HepG2 (cell line): Measurements from ENCODE around the gene KCNMB2. TPM values are rescaled to one million over a fixed set of nuclear protein-coding genes. Genes with fewer than 3 reads are reported as not detected.

Source experiments
- ATAC-seq: fragments of 200-7000 bp; cut with Tn5 transposase; 3 replicates; pipeline ENCODE4 v1.9.1; 2020; ENCODE audit warnings: mild to moderate bottlenecking, moderate library complexity
- BruUV-seq: library from RNA; stranded (reverse); fragments of 400-500 nt; replicated peaks from 2 replicates; lab custom pipeline; 2021; lab: Mats Ljungman, UMichigan
- CTCF ChIA-PET: fragments of 300-600 bp; formaldehyde crosslinking; extraction: SDS; loops from one replicate; lab custom pipeline; 2021; ENCODE audit warnings: low total read pairs, inconsistent platforms, low intra/inter-chr PET ratio; lab: Yijun Ruan, JAX
- POLR2A ChIA-PET: fragments of 350-600 bp; sonication (Branson Sonifier 250); formaldehyde crosslinking; loops from one replicate; lab custom pipeline; 2020; ENCODE audit warnings: antibody characterized with exemption, inconsistent platforms; lab: Yijun Ruan, JAX
- DNase-seq: peaks from one replicate; pipeline ENCODE4 v3.0.0-alpha.2; 2015; ENCODE audit warnings: low spot score
- FAIRE-seq: peaks from 3 replicates; lab custom pipeline; 2011; peaks lifted over from hg19 to GRCh38; lab: Jason Lieb, UNC
- H2AFZ ChIP-seq: one replicate; pipeline ENCODE4 v1.6.1; 2011; ENCODE audit warnings: low read length, inconsistent platforms
- H3K27ac ChIP-seq: fragments of 300-600 bp; 3 replicates; pipeline ENCODE4 v1.8.0; 2011; ENCODE audit warnings: mixed run types, mild to moderate bottlenecking, mixed read lengths, low read length, inconsistent platforms; ENCODE audit not compliant: insufficient read depth; ENCODE audit errors: extremely low read length
- H3K27me3 ChIP-seq, 2 experiments: fragments of 200-600 bp in 1 of 2; 2 replicates in 1 of 2; 3 replicates in 1 of 2; pipeline versions ENCODE4 v1.6.0 to v1.8.0; 2011; ENCODE audit warnings: low read length in 2 of 2, mild to moderate bottlenecking in 2 of 2, moderate library complexity in 2 of 2, inconsistent platforms in 1 of 2; ENCODE audit not compliant: insufficient read depth in 2 of 2, control insufficient read depth in 1 of 2
- H3K36me3 ChIP-seq, 2 experiments: fragments of 200-600 bp in 1 of 2; replicated peaks in 1 of 2; 2 replicates in 1 of 2; 3 replicates in 1 of 2; pipeline versions ENCODE4 v1.5.1 to v1.8.0; 2011; ENCODE audit warnings: low read length in 2 of 2, inconsistent platforms in 1 of 2; ENCODE audit not compliant: insufficient read depth in 2 of 2, control insufficient read depth in 1 of 2
- H3K4me1 ChIP-seq: 2 replicates; pipeline ENCODE4 v1.5.1; 2012; ENCODE audit warnings: low read length, inconsistent platforms; ENCODE audit not compliant: insufficient read depth
- H3K4me2 ChIP-seq: 2 replicates; pipeline ENCODE4 v1.6.0; 2011; ENCODE audit warnings: low read depth, low read length, inconsistent platforms
- H3K4me3 ChIP-seq, 3 experiments: fragments of 200-600 bp in 1 of 3; sonication (generic), shearing (Covaris generic) in 1 of 3; replicated peaks in 1 of 3; 2 replicates each; pipeline ENCODE4 v1.5.1; 2011 to 2016; ENCODE audit warnings: low read length in 3 of 3, inconsistent platforms in 2 of 3, low read depth in 2 of 3, mild to moderate bottlenecking in 2 of 3, control low read depth in 1 of 3, mixed read lengths in 1 of 3; ENCODE audit not compliant: insufficient read depth in 1 of 3
- H3K79me2 ChIP-seq: one replicate; pipeline ENCODE4 v1.6.1; 2011; ENCODE audit warnings: low read length, inconsistent platforms; ENCODE audit not compliant: insufficient read depth
- H3K9ac ChIP-seq: 2 replicates; pipeline ENCODE4 v1.6.0; 2011; ENCODE audit warnings: mild to moderate bottlenecking, low read depth, low read length, inconsistent platforms; ENCODE audit not compliant: insufficient read depth
- H3K9me3 ChIP-seq: 2 replicates; pipeline ENCODE4 v1.5.1; 2012; ENCODE audit warnings: mild to moderate bottlenecking, low read length
- H4K20me1 ChIP-seq: 2 replicates; pipeline ENCODE4 v1.6.0; 2011; ENCODE audit warnings: inconsistent platforms, mild to moderate bottlenecking, low read length, moderate library complexity; ENCODE audit not compliant: insufficient read depth
- ATF7-NPFF ChIP-seq: sonication (generic); formaldehyde crosslinking; IDR thresholded peaks from 2 replicates; pipeline ENCODE4 v1.8.1; 2023; ENCODE audit warnings: mild to moderate bottlenecking, low read depth, missing genetic modification reagents, moderate library complexity
- HOXD1 ChIP-seq: sonication (generic); formaldehyde crosslinking; IDR thresholded peaks from 2 replicates; pipeline ENCODE4 v1.5.0; 2020; ENCODE audit warnings: missing genetic modification reagents
- IKZF1 ChIP-seq: fragments of 450-650 bp; IDR thresholded peaks from 2 replicates; pipeline ENCODE4 v1.7.1; 2016
- MLX ChIP-seq: IDR thresholded peaks from 2 replicates; pipeline ENCODE4 v1.6.1; 2016
- MNT ChIP-seq: fragments of 450-650 bp; IDR thresholded peaks from 2 replicates; pipeline ENCODE4 v1.6.1; 2016
- NFKB2 ChIP-seq: sonication (generic); formaldehyde crosslinking; IDR thresholded peaks from 2 replicates; pipeline ENCODE4 v1.4.0; 2020; ENCODE audit warnings: missing genetic modification reagents, borderline replicate concordance
- NR2F2 ChIP-seq: IDR thresholded peaks from 2 replicates; pipeline ENCODE4 v1.6.1; 2012; ENCODE audit warnings: low read depth, inconsistent platforms, borderline replicate concordance
- PAWR ChIP-seq: sonication (generic); formaldehyde crosslinking; IDR thresholded peaks from 2 replicates; pipeline ENCODE4 v1.4.0; 2020; ENCODE audit warnings: missing genetic modification reagents, mild to moderate bottlenecking, borderline replicate concordance
- PHF20 ChIP-seq: sonication (generic); formaldehyde crosslinking; IDR thresholded peaks from 2 replicates; pipeline ENCODE4 v1.5.0; 2020; ENCODE audit warnings: mild to moderate bottlenecking, missing genetic modification reagents
- SMAD1 ChIP-seq: sonication (generic); formaldehyde crosslinking; IDR thresholded peaks from 2 replicates; pipeline ENCODE4 v1.4.0; 2020; ENCODE audit warnings: missing genetic modification reagents, low read depth, mild to moderate bottlenecking, borderline replicate concordance
- SNAPC2 ChIP-seq: sonication (generic); formaldehyde crosslinking; IDR thresholded peaks from 2 replicates; pipeline ENCODE4 v1.8.1; 2022; ENCODE audit warnings: mild to moderate bottlenecking, missing genetic modification reagents
- TFDP2 ChIP-seq: sonication (generic); formaldehyde crosslinking; IDR thresholded peaks from 2 replicates; pipeline ENCODE4 v1.4.0; 2020; ENCODE audit warnings: missing genetic modification reagents
- ZNF225 ChIP-seq: sonication (generic); formaldehyde crosslinking; IDR thresholded peaks from 2 replicates; pipeline ENCODE4 v1.4.0; 2020; ENCODE audit warnings: mild to moderate bottlenecking, missing genetic modification reagents
- ZNF713 ChIP-seq: sonication (generic); formaldehyde crosslinking; IDR thresholded peaks from 2 replicates; pipeline ENCODE4 v1.4.0; 2020; ENCODE audit warnings: mild to moderate bottlenecking, missing genetic modification reagents
- WGBS: methylation state at CpG from one replicate; pipeline ENCODE4 v1.1.6; 2017; ENCODE audit warnings: low lambda C conversion rate; 5-methylcytosine and 5-hydroxymethylcytosine counted together
- in situ Hi-C: cut with HindIII; loops from 2 replicates; pipeline ENCODE4 v1.10.0; 2017; ENCODE audit warnings: low pct_unique_long_range_greater_than_20kb; ENCODE audit not compliant: extremely low pct_ligation_motif_present
- intact Hi-C: fragments of 100-400 bp; cut with micrococcal nuclease; formaldehyde crosslinking; loops from one replicate; pipeline ENCODE4 v1.10.0; 2022; ENCODE audit not compliant: unreplicated experiment
- polyA plus RNA-seq, 8 experiments: library from polyadenylated mRNA; depleted of rRNA in 3 of 8; stranded (reverse) in 7 of 8; unstranded in 1 of 8; fragments of >200 nt; fragmentation: Illumina TruSeq in 4 of 8; extraction: Trizol in 4 of 8; gene quantifications; 2 replicates each; pipeline versions ENCODE4 v1.2.1 to v1.2.3, GENCODE V29; 2011 to 2016; ENCODE audit warnings: low read depth in 4 of 8, missing spikeins in 1 of 8, mixed read lengths in 1 of 8; ENCODE audit not compliant: insufficient read depth in 1 of 8
- total RNA-seq, 5 experiments: library from RNA; depleted of rRNA; stranded (reverse); fragments of >200 nt; fragmentation: Illumina TruSeq; extraction: Trizol; gene quantifications; 2 replicates each; pipeline ENCODE4 v1.2.3, GENCODE V29; 2016; ENCODE audit warnings: low read depth in 1 of 5

Gene KCNMB2
- total and polyA plus RNA-seq, 2 of the 13 experiments (the other 11 are each of a cell fraction or from before 2014, with no cell fraction given) = not detected

GRCh38 chr3:178597371-178597770, 61.1 kb downstream of the KCNMB2 start:
- Histone ChIP-seq H3K27ac (no peak overlapping the region), H3K9ac (no peak overlapping the region), H2AFZ (no peak overlapping the region), H3K79me2 (no peaks in the 10 kb centered on the region), H3K4me1 (no peaks in the 10 kb centered on the region), H3K9me3 (no peaks in the 10 kb centered on the region), H3K27me3 (no peaks in the 10 kb centered on the region; a peak in 1 of 5 replicates), H4K20me1 (no peaks in the 10 kb centered on the region), H3K4me3 (no peak overlapping the region), H3K36me3 (no peaks in the 10 kb centered on the region), H3K4me2 (no peak overlapping the region)
- no TSS peak for BruUV-seq
- DNase-seq (no peak), FAIRE-seq (no peak), ATAC-seq (no peak)
- ChIA-PET CTCF (no interaction called here), POLR2A (no interaction called here)
- TF ChIP-seq MLX (CRISPR knock-in tag) (no peak), SNAPC2 (no peak), PAWR (no peak), SMAD1 (CRISPR knock-in tag) (no peak), MNT (no peak), HOXD1 (no peak), TFDP2 (CRISPR knock-in tag) (no peak), PHF20 (CRISPR knock-in tag) (no peak), ZNF713 (CRISPR knock-in tag) (no peak), NR2F2 (no peak), ATF7-NPFF (no peak), ZNF225 (no peak), NFKB2 (no peak), IKZF1 (no peak)
- intact Hi-C loops (no loop called here), in situ Hi-C loops (no loop called here)
- 0% methylated on average over 2 of the region's 2 CpGs for WGBS
